Measurements from ENCODE around the gene CCDC127. TPM values are rescaled to one million over a fixed set of nuclear protein-coding genes. Genes with fewer than 3 reads are reported as not detected.

CCDC127 gene
- total and polyA plus RNA-seq, 2 donors, result 3.4 to 3.9 TPM

GRCh38 chr5:174876-175465, 43.0 kb downstream of the CCDC127 start:
- WGBS, result 91% methylated on average over 16 of the region's 16 CpGs
- no peak for DNase-seq (ENCODE audit: low read depth in 6 of 9, low spot score in 9 of 9)
- peaks cover 0 to 8% of the 10 kb centered on the region in 2 donors for H3K27me3 ChIP-seq (ENCODE audit: control insufficient read depth in 2 of 2, insufficient read depth in 1 of 2, low read length in 1 of 2)

GRCh38 chr5:174291-174600, 43.7 kb downstream of the CCDC127 start:
- H3K9me3 ChIP-seq (ENCODE audit: control insufficient read depth in 2 of 2, insufficient read depth in 1 of 2, low read length in 1 of 2), result no peaks in the 10 kb centered on the region
- 95% methylated on average over 5 of the region's 5 CpGs for WGBS
- H3K4me1 ChIP-seq (ENCODE audit: control insufficient read depth in 2 of 2, insufficient read depth in 2 of 2, low read length in 2 of 2), result no peaks in the 10 kb centered on the region
- DNase-seq (ENCODE audit: low read depth in 6 of 9, low spot score in 9 of 9), result no peak
- peaks cover 0 to 5% of the 10 kb centered on the region in 2 donors for H3K27me3 ChIP-seq (ENCODE audit: control insufficient read depth in 2 of 2, insufficient read depth in 1 of 2, low read length in 1 of 2)
- no peak overlapping the region for H3K4me3 ChIP-seq (ENCODE audit: low read length in 2 of 2)
- H3K36me3 ChIP-seq (ENCODE audit: control insufficient read depth in 2 of 2, insufficient read depth in 2 of 2, low read length in 1 of 2), result no peaks in the 10 kb centered on the region
- H3K27ac ChIP-seq (ENCODE audit: low read depth in 1 of 2, low read length in 1 of 2), result no peak overlapping the region

More at GRCh38 chr5:174876-175465, 43.0 kb downstream of the CCDC127 start:
- no peak overlapping the region for H3K27ac ChIP-seq (ENCODE audit: low read depth in 1 of 2, low read length in 1 of 2)
- H3K9me3 ChIP-seq (ENCODE audit: control insufficient read depth in 2 of 2, insufficient read depth in 1 of 2, low read length in 1 of 2), result no peaks in the 10 kb centered on the region
- H3K4me1 ChIP-seq (ENCODE audit: control insufficient read depth in 2 of 2, insufficient read depth in 2 of 2, low read length in 2 of 2), result no peaks in the 10 kb centered on the region
- H3K36me3 ChIP-seq (ENCODE audit: control insufficient read depth in 2 of 2, insufficient read depth in 2 of 2, low read length in 1 of 2), result no peaks in the 10 kb centered on the region
- no peak overlapping the region for H3K4me3 ChIP-seq (ENCODE audit: low read length in 2 of 2)

GRCh38 chr5:173392-174290, 44.3 kb downstream of the CCDC127 start:
- 94% methylated on average over 22 of the region's 22 CpGs for WGBS
- peaks cover 0 to 4% of the 10 kb centered on the region in 2 donors for H3K27me3 ChIP-seq (ENCODE audit: control insufficient read depth in 2 of 2, insufficient read depth in 1 of 2, low read length in 1 of 2)
- H3K4me1 ChIP-seq (ENCODE audit: control insufficient read depth in 2 of 2, insufficient read depth in 2 of 2, low read length in 2 of 2), result no peaks in the 10 kb centered on the region
- H3K27ac ChIP-seq (ENCODE audit: low read depth in 1 of 2, low read length in 1 of 2), result no peak overlapping the region
- no peaks in the 10 kb centered on the region for H3K9me3 ChIP-seq (ENCODE audit: control insufficient read depth in 2 of 2, insufficient read depth in 1 of 2, low read length in 1 of 2)
- no peak for DNase-seq (ENCODE audit: low read depth in 6 of 9, low spot score in 9 of 9)
- H3K36me3 ChIP-seq (ENCODE audit: control insufficient read depth in 2 of 2, insufficient read depth in 2 of 2, low read length in 1 of 2), result no peaks in the 10 kb centered on the region
- no peak overlapping the region for H3K4me3 ChIP-seq (ENCODE audit: low read length in 2 of 2)

DNA sequence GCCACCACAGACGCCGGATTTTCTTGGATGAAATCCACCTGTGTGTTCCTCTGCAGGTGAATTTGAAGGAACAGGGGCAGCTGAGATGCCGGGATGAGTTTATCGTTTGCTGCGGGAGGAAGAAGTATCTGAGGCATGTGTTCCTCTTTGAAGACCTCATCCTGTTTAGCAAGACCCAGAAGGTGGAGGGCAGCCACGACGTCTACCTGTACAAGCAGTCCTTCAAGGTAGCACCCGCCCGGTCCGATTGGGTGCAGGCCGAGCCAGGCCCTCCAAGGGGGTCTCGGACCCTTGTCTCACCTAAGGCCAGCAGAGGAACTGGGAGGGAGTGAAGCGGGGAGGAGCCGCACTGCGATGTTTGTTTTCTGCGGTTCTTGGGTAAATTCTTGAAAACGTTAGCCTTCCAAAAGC, 45.1 kb downstream of the CCDC127 start:
- DNase-seq (ENCODE audit: low read depth in 6 of 9, low spot score in 9 of 9), result no peak
- WGBS, result 85% methylated on average over 17 of the region's 17 CpGs
- no peaks in the 10 kb centered on the region for H3K36me3 ChIP-seq (ENCODE audit: control insufficient read depth in 2 of 2, insufficient read depth in 2 of 2, low read length in 1 of 2)

DNA sequence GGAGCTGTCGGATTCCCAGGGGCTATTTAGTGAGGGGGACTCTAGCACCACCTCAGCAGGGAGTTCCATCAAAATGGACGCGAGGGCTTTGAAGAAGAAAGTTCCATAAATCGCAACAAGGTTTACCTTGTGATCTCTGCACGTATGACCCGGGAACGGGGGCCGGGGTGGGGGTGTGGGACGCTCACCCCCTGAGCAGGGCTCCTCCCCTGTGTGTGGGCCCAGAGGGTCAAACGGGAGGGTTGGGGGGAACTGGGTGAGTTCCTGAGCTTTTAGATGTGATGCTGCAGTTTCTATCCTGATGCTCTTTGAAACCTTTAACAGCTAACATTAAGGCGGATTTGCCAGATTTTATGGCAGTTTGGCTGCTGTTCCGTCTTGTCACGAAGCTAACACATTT, 45.5 kb downstream of the CCDC127 start:
- Histone ChIP-seq H3K4me1 (ENCODE audit: control insufficient read depth in 2 of 2, insufficient read depth in 2 of 2, low read length in 2 of 2) (no peaks in the 10 kb centered on the region), H3K9me3 (ENCODE audit: control insufficient read depth in 2 of 2, insufficient read depth in 1 of 2, low read length in 1 of 2) (no peaks in the 10 kb centered on the region), H3K27me3 (ENCODE audit: control insufficient read depth in 2 of 2, insufficient read depth in 1 of 2, low read length in 1 of 2) (peaks cover 0 to 2% of the 10 kb centered on the region in 2 donors), H3K4me3 (ENCODE audit: low read length in 2 of 2) (no peak overlapping the region), H3K36me3 (ENCODE audit: control insufficient read depth in 2 of 2, insufficient read depth in 2 of 2, low read length in 1 of 2) (no peaks in the 10 kb centered on the region), H3K27ac (ENCODE audit: low read depth in 1 of 2, low read length in 1 of 2) (no peak overlapping the region)
- WGBS, result 94% methylated on average over 13 of the region's 13 CpGs
- no peak for DNase-seq (ENCODE audit: low read depth in 6 of 9, low spot score in 9 of 9)

More for the DNA sequence above, 45.1 kb downstream of the CCDC127 start:
- Histone ChIP-seq H3K27ac (ENCODE audit: low read depth in 1 of 2, low read length in 1 of 2) (no peak overlapping the region), H3K27me3 (ENCODE audit: control insufficient read depth in 2 of 2, insufficient read depth in 1 of 2, low read length in 1 of 2) (peaks cover 0 to 2% of the 10 kb centered on the region in 2 donors), H3K9me3 (ENCODE audit: control insufficient read depth in 2 of 2, insufficient read depth in 1 of 2, low read length in 1 of 2) (no peaks in the 10 kb centered on the region), H3K4me3 (ENCODE audit: low read length in 2 of 2) (no peak overlapping the region), H3K4me1 (ENCODE audit: control insufficient read depth in 2 of 2, insufficient read depth in 2 of 2, low read length in 2 of 2) (no peaks in the 10 kb centered on the region)

DNA sequence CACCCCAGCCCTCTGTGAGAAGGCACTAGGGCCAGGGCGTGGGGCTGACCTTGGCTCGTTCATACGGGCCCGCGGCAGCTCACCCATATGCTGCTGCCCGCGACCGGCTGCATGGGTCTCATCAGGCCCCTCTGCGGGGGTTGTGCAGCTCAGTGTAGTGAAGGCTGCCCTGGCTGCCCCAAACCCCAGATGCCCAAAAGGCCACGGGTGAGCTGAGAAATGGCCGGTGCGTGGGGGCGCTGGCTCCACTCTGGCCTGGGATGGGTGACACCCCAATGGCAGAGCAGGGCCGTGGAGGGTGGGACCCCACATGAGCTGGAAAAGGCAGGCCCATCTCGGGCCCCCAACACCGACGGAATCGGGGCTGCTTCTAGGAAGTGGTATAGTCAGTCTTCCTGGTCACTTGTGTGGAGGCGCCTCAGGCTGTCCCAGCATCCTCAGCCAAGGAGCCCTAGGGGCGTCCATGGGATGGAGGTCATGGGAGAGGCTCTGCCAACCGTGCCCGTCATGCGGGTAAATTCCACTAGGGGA, 46.1 kb downstream of the CCDC127 start:
- Histone ChIP-seq H3K4me1 (ENCODE audit: control insufficient read depth in 2 of 2, insufficient read depth in 2 of 2, low read length in 2 of 2) (no peaks in the 10 kb centered on the region), H3K27ac (ENCODE audit: low read depth in 1 of 2, low read length in 1 of 2) (no peak overlapping the region), H3K27me3 (ENCODE audit: control insufficient read depth in 2 of 2, insufficient read depth in 1 of 2, low read length in 1 of 2) (peaks cover 0 to 2% of the 10 kb centered on the region in 2 donors), H3K9me3 (ENCODE audit: control insufficient read depth in 2 of 2, insufficient read depth in 1 of 2, low read length in 1 of 2) (no peaks in the 10 kb centered on the region), H3K4me3 (ENCODE audit: low read length in 2 of 2) (no peak overlapping the region), H3K36me3 (ENCODE audit: control insufficient read depth in 2 of 2, insufficient read depth in 2 of 2, low read length in 1 of 2) (no peaks in the 10 kb centered on the region)
- WGBS, result 92% methylated on average over 23 of the region's 23 CpGs
- no peak for DNase-seq (ENCODE audit: low read depth in 6 of 9, low spot score in 9 of 9)

- Histone ChIP-seq H3K27ac (ENCODE audit: low read depth in 1 of 2, low read length in 1 of 2) (no peak overlapping the region), H3K9me3 (ENCODE audit: control insufficient read depth in 2 of 2, insufficient read depth in 1 of 2, low read length in 1 of 2) (no peaks in the 10 kb centered on the region), H3K4me1 (ENCODE audit: control insufficient read depth in 2 of 2, insufficient read depth in 2 of 2, low read length in 2 of 2) (no peaks in the 10 kb centered on the region), H3K36me3 (ENCODE audit: control insufficient read depth in 2 of 2, insufficient read depth in 2 of 2, low read length in 1 of 2) (no peaks in the 10 kb centered on the region), H3K27me3 (ENCODE audit: control insufficient read depth in 2 of 2, insufficient read depth in 1 of 2, low read length in 1 of 2) (no peaks in the 10 kb centered on the region), H3K4me3 (ENCODE audit: low read length in 2 of 2) (no peak overlapping the region)
- DNase-seq (ENCODE audit: low read depth in 6 of 9, low spot score in 9 of 9), result no peak
- WGBS, result 94% methylated on average over 37 of the region's 37 CpGs
Measured at GRCh38 chr5:170971-171800, 46.8 kb downstream of the CCDC127 start.

DNA sequence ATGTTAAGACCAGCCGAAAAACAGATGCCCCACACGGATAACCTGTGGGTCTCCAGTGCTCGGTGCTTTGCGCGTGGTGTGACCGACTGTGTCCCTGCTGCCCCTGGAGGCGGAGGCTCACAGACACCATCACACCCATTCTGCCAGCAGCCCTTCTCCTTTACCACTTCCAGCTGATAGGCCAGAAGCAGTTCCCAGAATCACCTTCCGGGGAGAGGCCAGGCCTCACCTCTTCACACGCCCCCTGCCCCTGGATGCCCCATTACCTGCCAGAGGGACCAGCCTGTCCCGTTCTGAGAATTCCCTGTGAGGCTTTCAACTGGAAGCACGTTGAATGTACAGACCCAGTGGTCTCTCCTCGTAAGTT, 48.2 kb downstream of the CCDC127 start:
- H3K4me3 ChIP-seq (ENCODE audit: low read length in 2 of 2), result no peak overlapping the region
- H3K27me3 ChIP-seq (ENCODE audit: control insufficient read depth in 2 of 2, insufficient read depth in 1 of 2, low read length in 1 of 2), result no peaks in the 10 kb centered on the region
- no peaks in the 10 kb centered on the region for H3K36me3 ChIP-seq (ENCODE audit: control insufficient read depth in 2 of 2, insufficient read depth in 2 of 2, low read length in 1 of 2)
- H3K4me1 ChIP-seq (ENCODE audit: control insufficient read depth in 2 of 2, insufficient read depth in 2 of 2, low read length in 2 of 2), result no peaks in the 10 kb centered on the region
- DNase-seq (ENCODE audit: low read depth in 6 of 9, low spot score in 9 of 9), result no peak
- H3K9me3 ChIP-seq (ENCODE audit: control insufficient read depth in 2 of 2, insufficient read depth in 1 of 2, low read length in 1 of 2), result peaks cover 0 to 1% of the 10 kb centered on the region in 2 donors
- H3K27ac ChIP-seq (ENCODE audit: low read depth in 1 of 2, low read length in 1 of 2), result no peak overlapping the region
- 93% methylated on average over 12 of the region's 12 CpGs for WGBS

All from thymus (tissue), 11 donors.